LHCN-M2 (cell line): ENCODE measurements around the gene LPP. TPM values are rescaled to one million over a fixed set of nuclear protein-coding genes. Genes with fewer than 3 reads are reported as not detected.
A peak's percentile ranks its signal among the peaks of the same experiment; 100 is the strongest.

Experiments used
- DNase-seq: peaks from one replicate; pipeline ENCODE4 v3.0.0-alpha.2; 2012; ENCODE audit warnings: low read depth
- total RNA-seq: library from RNA; depleted of rRNA; stranded (reverse); fragments of >200 nt; gene quantifications from 2 replicates; pipeline ENCODE4 v1.2.3, GENCODE V29; 2014

The LPP gene
- total RNA-seq, 1 experiment from 2014 or later = 39.7 TPM

DNA sequence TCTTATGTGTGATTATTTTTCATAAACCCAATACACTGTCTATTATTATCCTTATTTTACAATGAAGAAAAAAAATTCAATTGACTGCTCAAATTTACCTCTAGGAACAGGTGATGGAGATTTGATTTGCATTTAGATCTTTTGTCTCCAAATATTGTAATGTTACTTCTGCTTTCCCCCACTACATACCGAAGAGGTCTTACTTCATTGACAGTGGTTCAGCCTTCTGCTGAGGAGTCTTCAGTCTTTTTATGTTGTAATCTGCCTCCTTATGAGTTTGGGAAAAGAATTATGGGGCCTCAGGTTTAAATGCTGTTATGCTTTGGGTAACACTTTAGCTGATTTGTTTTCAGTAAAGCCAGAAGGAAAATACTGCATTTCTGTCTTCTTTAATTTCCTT is 199.5 kb downstream of the LPP start:
- no peak for DNase-seq

DNA sequence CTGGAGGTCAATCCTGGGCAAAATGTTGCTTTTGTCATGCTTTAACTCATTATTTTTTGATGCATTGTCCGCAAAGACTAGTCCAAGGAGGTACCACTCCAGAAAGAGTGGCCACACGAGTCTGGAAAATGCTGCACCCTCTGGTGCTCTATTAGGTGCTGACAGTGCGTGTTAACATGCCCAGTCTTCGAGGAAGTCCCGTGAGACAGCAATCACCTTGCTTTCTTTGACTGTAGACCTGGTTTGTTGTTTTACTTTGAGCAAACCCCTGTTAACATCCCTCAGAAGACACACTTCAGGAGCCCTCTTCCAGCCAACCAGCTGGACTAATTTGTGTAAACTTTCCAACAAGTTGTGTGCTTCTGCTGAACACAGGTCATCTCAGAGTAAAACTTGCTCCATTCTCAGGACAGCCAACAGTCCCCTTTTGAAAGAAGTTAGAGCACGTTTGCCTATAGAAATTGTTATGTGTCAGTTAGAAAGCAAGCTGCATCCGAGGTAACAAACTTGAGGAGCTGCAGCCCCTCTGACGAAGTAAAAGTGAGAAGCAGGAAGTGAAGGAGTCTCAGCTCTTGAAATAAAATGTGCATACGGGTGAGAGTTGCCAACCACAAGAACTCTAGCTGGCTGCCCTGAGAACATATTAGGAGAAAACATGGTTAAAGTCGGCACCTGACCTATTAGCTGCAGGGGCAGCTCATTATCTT is 205.0 kb downstream of the LPP start:
- no peak for DNase-seq

DNA sequence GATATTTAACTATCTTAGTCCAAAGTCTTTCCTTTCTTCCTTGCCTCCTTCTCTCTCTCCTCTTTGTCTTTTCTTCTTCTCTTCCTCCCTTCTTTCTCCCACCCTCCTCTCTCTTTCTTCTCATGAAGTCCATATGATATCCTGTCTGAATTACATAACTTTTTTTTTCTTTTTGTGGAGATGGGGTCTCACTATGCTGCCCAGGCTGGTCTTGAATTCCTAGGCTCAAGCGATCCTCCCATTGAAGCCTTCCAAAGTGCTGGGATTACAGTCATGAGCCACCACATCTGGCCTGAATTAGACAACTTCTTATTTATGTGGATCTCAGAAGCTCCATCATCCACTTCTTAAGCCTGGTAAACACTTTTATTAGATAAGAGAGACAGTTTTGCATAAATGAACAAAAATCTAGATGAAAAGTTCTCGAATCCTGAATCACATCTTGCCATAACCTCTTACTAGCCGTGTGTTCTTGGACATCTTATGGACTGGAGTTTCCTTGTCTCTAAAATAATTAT is 206.5 kb downstream of the LPP start:
- no peak for DNase-seq

DNA sequence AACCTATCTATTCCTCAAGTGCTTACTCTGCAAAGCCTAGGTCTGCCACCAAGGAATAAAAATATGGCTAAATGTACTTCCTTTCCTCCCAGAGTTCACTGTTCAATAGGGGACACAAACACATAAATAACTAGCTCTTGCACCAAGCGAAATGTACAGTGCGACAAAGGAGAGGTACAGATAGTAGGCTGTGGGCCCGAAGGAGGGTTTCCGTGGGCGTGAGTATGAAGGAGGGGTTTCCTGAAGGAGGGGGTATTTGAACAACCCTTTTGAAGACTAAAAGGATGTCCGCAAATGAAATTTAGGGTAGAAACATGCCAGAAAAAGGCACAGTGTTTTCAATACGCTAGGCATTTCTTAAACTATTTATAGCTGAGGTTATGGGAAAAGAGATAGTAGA is 207.9 kb downstream of the LPP start:
- no peak for DNase-seq

DNA sequence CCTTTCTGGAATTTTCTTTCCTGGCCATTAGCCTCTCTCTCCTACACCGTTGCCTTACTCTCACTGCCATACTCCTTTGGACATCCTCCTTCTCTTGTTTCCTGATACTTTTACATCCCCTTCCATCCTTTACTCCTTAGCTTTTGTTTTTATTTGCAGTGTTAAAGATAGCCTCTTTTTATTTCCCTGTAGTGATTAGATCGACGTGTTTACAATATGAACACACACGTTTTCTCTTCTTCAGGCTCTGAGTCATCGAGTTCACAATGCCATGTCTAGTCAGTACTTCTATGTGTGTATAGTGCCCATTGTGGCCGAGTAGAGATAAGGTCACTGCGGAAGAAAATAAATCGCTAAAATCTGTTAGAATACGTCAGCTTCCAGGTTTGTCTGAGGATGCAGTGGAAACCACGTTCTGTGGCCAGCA is 208.5 kb downstream of the LPP start:
- peak; percentile 81 for DNase-seq

DNA sequence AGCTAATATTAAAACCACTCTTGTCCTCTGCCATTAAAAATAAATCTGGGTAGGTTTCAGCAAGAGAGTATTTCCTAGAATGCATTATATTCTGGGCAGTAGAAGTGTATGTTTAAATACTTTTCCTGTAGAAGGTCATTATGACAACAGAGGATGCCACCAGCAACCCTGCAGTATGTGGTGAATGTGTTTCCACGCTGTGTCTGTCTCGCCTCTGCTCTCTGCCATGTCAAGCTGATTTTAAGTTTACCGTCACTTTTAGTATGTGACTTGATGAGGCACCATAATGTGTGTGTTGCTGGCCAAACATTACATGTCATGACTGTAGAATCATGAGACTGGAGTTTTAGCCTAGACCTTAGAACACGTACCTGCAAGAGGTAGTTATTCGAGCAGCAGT is 211.2 kb downstream of the LPP start:
- no peak for DNase-seq

DNA sequence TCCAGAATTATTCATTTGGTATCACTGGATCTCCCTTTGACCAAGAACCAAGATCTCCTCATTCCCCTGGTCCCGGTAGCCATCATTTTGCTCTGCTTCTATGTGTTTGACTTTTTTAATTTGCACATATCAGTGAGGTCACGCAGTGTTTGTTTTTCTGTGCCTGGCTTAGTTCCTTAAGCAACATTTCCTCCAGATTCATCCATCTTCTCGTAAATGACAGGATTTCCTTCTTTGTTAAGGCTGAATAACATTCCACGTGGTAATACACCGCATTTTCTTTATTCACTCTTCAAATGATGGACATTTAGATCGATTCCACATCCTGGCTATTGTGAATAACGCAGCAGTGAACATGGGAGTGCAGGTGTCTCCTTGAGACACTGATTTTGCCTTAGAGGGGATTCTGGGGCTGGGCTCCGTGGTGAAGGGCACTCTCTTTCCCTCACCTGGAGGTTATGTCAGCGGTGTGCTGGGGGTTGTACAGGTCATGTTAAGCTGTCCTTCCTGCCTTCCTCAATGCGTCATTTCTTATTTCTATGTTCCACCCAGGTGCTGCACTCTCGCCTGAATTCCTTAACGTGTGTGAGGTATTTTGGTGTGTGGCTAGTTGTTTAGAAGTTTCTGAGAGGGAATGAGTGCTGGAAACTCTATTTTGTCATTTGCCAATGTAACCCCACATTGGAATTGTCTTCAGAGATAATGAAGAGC is 212.2 kb downstream of the LPP start:
- DNase-seq = no peak

DNA sequence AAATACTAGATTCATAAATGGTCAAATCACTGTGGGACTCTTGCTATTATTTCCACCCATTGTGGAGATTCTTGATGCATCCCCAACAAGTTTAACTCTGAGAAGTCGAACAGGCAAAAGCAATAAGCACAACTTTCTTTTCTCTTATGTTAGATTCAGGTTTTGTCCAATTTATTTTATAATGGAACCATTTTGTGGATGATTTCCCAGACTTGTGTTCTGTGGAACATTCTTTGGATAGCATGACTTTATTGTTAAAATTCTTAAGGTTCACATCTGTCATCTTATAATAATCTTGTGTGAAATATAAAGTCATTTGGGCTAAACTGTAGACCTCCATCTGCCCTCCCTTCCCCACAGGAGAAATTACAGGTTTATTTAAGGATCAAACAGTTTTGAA is 213.7 kb downstream of the LPP start:
- no peak for DNase-seq

DNA sequence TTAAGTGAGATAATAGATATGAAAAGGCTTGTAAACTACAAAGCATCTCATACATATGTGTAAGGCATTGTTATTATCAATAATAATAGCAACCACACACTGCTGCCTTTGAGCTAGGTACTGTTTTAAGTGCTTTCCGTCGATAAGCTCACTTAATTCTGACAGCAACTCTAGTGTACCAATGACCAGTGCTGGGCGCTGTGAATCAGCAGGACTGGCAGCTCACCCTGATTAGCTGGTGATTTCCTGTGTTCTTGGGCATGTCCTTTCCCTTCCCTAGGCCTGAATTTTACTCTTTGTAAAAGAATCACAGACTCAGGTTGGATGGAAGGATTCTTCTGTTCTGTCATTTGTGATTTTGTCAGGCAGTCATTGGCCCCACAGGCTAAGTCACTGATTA is 215.6 kb downstream of the LPP start:
- DNase-seq = no peak

DNA sequence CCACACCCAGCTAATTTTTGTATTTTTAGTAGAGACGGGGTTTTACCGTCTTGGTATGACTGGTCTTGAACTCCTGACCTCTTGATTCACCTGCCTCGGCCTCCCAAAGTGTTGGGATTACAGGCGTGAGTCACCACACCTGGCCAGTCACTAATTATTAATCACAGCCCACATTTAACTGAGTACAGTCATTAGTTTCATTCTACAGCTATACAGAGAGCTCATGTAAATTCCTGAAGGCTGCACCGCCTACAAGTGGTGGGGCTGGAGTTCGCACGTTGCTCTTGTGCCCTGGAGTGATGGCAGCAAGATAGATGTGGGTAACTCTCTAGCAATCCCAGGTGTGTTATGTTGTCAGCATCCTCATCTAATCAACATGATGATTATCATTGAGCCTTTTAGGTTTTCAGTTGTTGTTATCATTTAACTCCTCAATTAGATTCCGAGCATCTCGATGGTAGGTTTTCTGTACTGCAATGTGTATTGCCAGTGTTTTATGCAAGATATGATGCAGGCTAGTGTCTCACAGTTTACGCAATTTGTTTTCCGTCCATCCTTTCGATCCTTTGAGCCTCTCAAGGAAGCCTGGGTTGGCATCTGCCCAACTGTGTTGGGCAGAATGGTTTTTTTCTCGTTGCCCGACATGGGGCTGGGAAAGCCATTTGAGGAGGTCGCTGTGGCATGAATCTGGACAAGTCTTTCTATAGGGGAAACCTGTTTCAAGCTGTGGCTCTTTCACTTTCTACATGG is 216.3 kb downstream of the LPP start:
- DNase-seq = no peak

DNA sequence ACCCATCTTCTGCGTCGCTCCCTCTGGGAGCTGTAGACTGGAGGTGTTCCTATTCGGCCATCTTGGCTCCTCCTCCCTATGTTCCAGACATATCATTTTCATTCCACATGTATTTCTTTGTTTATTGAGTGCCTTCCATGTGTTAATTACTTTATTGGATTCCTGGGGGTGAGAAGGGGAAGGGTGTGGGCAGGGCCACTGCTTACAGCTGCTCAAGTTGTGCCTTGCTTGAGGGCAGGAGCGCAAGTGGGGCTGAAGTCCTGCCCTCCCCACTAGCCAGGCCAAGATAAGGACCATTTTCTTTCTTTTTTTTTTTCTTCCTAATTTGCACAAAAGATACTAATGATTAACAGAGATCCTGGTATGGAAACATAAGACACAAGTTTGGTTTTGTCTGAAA is 224.8 kb downstream of the LPP start:
- DNase-seq = no peak

DNA sequence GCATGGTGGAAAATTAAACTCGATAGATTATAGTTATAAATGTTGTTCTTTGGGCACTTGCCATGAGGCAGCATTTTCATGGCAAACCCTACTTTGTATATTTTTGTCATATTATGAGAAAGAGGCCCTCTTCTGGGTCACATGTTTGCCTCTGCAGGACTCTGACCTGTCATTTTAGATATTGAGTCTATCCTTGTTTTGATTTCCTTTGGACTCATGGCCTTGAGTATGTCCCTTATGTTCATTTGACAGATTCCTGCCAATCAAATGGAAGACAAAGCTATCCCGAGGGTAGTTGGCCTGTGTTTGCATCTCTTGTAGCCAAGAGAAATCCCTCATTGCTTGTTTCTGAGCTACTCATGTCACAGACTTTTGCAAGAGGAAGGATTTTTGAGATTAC is 226.3 kb downstream of the LPP start:
- DNase-seq = no peak

DNA sequence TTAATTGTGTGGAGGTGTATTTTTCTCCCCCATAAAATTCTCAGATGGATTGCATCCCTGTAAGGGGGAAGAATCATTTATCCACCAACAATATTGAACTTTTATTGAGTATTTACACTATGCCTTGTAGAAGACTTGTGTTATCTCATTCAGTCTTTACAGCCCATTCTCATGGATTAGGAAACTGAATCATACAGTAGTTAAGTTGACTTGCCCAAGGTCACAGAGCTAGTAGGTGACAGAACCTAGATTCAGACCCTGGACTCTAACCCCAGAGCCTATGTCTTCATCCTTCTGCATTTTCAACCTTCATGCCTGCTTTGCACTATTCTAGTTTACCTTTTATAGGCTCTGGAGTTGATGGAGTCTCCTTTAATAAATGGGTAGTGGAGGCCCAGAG is 226.8 kb downstream of the LPP start:
- no peak for DNase-seq

DNA sequence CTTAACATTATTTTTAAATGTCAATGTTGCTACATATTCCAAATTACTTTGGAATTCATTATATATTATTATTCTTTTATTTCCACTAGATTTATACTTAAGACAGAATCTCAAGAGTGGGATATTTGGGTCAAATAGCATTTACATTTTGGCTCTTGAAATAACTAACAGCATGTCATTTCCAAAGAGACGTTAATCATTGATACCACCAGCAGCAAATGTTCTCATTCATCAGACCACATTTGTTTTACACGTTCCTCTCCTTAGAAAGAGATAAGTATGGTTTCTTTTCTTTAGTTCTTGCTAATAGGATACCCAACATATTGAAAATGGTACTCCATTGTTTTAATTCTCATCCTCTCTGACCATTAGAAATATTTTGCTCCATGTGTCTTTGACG is 229.8 kb downstream of the LPP start:
- no peak for DNase-seq

DNA sequence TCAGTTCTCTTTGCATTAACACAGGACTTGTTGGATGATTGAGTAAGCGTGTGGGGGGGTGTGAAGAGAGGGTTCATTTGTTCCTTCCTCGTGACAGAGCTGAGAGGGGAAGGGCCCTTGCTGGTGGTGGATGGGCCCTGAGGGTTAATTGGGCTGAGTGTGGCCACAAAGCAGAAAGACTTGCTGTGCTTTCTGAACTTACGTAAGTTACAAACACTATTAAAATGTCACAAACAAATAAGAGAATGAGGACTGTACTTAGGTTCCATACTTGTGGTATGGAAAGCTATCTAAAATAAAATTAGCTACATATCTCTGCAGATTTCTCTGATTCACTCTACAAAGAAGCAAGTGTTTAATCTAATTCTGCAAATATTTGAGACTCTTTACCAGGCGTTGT is 231.3 kb downstream of the LPP start:
- DNase-seq = no peak

DNA sequence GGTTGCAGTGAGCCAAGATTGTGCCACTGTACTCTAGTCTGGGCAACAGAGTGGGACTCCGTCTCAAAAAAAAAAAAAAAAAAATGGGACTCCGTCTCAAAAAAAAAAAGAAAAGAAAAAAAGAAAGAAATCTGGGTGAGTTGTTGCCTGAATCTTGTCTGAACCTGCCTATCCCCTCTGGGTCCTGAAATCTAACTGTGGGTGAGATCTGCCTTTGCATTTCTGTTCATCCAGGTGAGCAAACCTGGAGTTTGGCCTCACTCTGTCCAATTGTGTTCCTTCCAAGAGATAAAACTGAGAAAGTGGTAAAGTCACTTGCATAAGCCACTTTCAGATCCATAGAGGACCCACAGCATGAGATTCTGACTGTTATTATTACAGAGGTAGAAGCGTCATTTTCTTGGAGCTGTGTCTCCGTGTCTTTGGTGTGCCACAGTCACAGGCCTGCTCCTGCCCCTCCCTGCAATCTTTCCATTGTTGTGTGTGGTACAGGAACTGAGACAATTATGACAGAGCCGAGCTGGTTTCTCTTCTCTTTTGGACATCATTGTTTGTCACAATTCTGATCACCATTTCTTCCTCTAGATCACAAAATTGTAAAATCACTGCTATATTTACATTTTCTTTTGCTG is 235.9 kb downstream of the LPP start:
- no peak for DNase-seq

DNA sequence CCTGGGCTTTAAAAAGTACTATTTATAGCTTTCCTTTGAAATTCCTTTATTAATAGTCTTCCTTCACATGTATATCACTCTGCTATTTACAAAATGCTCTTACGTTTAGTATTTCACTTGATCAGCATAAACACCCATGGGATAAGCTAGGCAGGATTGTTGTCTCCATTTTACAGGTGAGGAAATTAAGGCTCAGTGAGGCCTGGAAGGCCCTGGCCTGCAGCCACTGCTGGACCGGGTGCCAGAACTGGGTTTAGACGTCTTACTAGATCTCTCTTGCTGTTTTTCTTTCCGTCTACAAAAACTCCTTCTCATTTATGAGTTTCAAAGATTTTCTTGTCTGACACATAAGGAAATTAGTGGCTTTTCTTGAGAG is 236.4 kb downstream of the LPP start:
- DNase-seq = no peak

DNA sequence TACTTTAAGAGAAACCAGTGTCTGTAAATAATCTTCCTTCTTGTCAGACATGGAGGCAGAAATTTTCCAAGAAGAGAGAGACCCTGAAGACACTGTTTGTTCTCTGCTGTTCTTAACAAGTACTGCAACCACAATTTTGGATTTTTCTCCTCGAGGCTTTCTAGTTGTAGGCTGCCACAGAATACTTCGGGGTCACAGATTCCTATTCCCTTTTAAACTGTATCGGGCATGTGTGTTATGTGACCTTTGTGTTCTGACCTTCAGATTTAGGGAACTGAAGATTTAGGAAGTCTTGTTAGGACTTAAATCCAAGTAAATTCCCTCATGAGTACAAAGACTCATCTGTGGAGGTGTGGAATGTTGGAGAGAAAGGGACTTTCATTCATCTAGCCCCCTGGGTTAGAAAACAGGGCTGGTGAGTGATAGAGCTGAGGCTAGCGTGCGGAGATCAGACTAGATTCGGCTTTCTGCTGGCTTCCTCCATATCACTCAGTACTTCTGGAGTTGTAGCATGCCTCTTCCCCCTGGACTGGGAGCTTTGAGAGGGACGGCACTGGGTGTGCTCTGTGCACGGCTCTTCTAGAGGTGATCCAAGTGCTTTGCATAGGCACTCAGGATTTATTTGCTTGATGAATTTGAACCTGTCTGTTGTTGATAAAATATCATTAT is 237.0 kb downstream of the LPP start:
- DNase-seq = no peak

DNA sequence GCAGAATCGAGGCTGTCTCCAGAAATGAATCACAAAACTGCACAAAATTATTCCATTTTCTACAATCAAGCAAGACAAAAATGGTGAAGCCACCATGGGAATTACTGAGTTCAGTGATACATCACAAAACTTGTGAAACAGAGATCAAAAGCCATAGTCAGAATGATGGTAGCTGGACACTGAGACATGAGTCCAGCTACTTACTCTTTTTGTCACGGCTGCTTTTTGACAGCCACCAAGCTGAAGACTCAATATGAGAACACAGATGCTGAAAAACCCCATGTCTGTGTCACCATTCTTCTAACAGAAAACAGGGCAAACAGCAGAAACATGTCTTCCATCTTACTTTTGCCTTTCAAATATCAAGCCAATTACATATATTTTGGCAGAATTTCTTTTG is 237.6 kb downstream of the LPP start:
- DNase-seq = no peak

DNA sequence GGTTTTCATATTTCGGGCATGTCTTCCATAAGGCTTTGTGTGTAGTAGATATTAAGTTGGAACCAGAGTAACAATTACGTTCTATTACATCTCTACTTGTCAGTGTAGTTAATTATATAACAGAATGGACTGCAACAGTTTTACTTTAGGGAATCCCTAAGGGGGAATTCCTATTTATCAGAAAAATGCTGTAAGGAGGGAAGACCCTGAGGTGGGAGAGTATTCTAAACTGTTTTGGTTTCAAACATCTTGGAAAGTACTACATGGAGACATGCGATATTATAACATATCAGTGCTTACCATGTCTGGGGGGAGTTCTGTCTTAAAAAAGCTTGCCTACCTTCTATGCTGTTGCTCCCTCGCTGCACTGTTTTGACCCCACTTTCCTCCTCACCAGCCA is 238.1 kb downstream of the LPP start:
- DNase-seq = no peak

DNA sequence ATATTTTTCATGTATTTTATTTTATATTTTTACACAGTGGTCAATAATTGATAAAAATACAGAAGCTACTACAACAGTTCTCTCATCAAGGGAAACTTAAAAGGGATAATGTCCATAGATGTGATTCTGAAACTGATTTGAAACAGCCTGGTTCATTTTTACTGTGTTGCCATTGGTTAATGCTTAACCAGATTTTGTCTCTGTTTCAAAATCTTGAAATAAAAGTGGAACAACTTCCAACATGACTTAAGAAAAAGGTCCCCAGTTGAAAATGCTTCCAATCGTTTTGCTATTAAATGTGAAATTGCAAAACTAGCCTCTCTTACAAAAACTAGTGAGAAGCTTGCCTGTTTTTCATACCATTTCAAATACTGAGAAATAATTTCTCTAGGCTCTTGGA is 240.7 kb downstream of the LPP start:
- DNase-seq = no peak

DNA sequence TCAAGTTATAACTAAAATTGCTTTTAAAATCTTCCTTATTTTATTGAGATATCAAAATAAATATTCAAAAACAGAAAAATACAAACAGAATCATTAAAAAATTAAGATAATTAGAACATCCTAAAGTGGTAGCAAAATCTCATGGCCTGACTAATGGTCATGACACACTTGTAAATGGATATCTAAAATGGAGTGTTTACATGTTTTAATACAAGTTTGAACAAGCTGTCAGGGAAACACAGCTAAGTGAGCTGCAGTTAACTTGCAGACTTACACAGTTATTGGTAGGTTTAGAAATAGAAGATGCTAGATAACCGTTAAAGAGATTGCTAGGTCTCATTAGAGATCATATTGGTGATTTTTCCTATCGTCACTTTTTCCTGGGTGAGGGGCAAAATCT is 242.3 kb downstream of the LPP start:
- no peak for DNase-seq
